ENCODE data around the gene RAB44. TPM values are rescaled to one million over a fixed set of nuclear protein-coding genes. Genes with fewer than 3 reads are reported as not detected.

The RAB44 gene
- total RNA-seq, 1 donor from 2014 or later = not detected

- Histone ChIP-seq H3K9ac (no peak overlapping the region), H3K79me2 (ENCODE audit: low read depth) (peaks cover 36% of the 10 kb centered on the region), H3F3A (ENCODE audit: low read depth) (peaks cover 39% of the 10 kb centered on the region), H2AFZ (replicated peaks) (no peak overlapping the region), H3K36me3 (no peaks in the 10 kb centered on the region), H3K4me2 (peak overlapping the region; percentile 86), H3K27me3 (peaks cover 25% of the 10 kb centered on the region), H3K9me3 (ENCODE audit: low read depth) (no peaks in the 10 kb centered on the region), H4K20me1 (ENCODE audit: low read depth) (peaks cover 29% of the 10 kb centered on the region), H3K27ac (no peak overlapping the region), H3K4me3 (no peak overlapping the region), H3K4me1 (peaks cover 32% of the 10 kb centered on the region)
- H3K4me1 Mint-ChIP-seq = peaks cover 23% of the 10 kb centered on the region
- H3K9me3 Mint-ChIP-seq = no peaks in the 10 kb centered on the region
- no peak for DNase-seq (ENCODE audit: low spot score)
- no peak overlapping the region for H3K27ac Mint-ChIP-seq
- TF ChIP-seq CTCF (IDR thresholded peaks at IDR 0.05) (no peak), EZH2 (IDR thresholded peaks at IDR 0.05) (no peak), EZH2phosphoT487 (IDR thresholded peaks at IDR 0.05) (no peak)
- no peaks in the 10 kb centered on the region for H3K36me3 Mint-ChIP-seq
- no peak overlapping the region for H3K4me3 Mint-ChIP-seq
- H3K27me3 Mint-ChIP-seq (ENCODE audit: insufficient read depth, low read depth) = peaks cover 42% of the 10 kb centered on the region
These were observed 20.4 kb upstream of the RAB44 start for GRCh38 chr6:36677059-36677749.

GRCh38 chr6:36677753-36678487, 19.7 kb upstream of the RAB44 start:
- TF ChIP-seq EZH2 (IDR thresholded peaks at IDR 0.05) = no peak
- TF ChIP-seq EZH2phosphoT487 (IDR thresholded peaks at IDR 0.05) = no peak
- no peak for TF ChIP-seq CTCF (IDR thresholded peaks at IDR 0.05)
- H3K27ac Mint-ChIP-seq = no peak overlapping the region
- H3K4me3 Mint-ChIP-seq = peak overlapping the region; percentile 80
- no peaks in the 10 kb centered on the region for H3K9me3 Mint-ChIP-seq
- no peaks in the 10 kb centered on the region for H3K9me3 ChIP-seq (ENCODE audit: low read depth)
- peak overlapping the region; percentile 86 for H3K4me2 ChIP-seq
- H3K4me1 ChIP-seq = peaks cover 32% of the 10 kb centered on the region
- H3K9ac ChIP-seq = no peak overlapping the region
- H3F3A ChIP-seq (ENCODE audit: low read depth) = peaks cover 39% of the 10 kb centered on the region
- peaks cover 31% of the 10 kb centered on the region for H4K20me1 ChIP-seq (ENCODE audit: low read depth)
- no peak for DNase-seq (ENCODE audit: low spot score)
- peaks cover 21% of the 10 kb centered on the region for H3K4me1 Mint-ChIP-seq
- H2AFZ ChIP-seq (replicated peaks) = peak overlapping the region; percentile 58
- peaks cover 25% of the 10 kb centered on the region for H3K27me3 ChIP-seq
- H3K4me3 ChIP-seq = peak overlapping the region; percentile 65
- H3K27ac ChIP-seq = no peak overlapping the region
- peaks cover 42% of the 10 kb centered on the region for H3K27me3 Mint-ChIP-seq (ENCODE audit: insufficient read depth, low read depth)
- H3K79me2 ChIP-seq (ENCODE audit: low read depth) = peaks cover 41% of the 10 kb centered on the region
- H3K36me3 Mint-ChIP-seq = no peaks in the 10 kb centered on the region
- H3K36me3 ChIP-seq = no peaks in the 10 kb centered on the region

- peaks cover 25% of the 10 kb centered on the region for H3K27me3 ChIP-seq
- peaks cover 21% of the 10 kb centered on the region for H3K4me1 Mint-ChIP-seq
These were observed 19.1 kb upstream of the RAB44 start, which contains the start of gene CDKN1A for GRCh38 chr6:36678488-36679042. Gene CDKN1A (plus strand): TSS chr6:36678714. CDS start chr6:36684102, 5,388 bp downstream.

More at GRCh38 chr6:36678488-36679042, 19.1 kb upstream of the RAB44 start, which contains the start of gene CDKN1A:
- Mint-ChIP-seq H3K4me3 (peak within 1 kb of the TSS; percentile 83), H3K36me3 (no peaks in the 10 kb centered on the region), H3K27me3 (ENCODE audit: insufficient read depth, low read depth) (peaks cover 47% of the 10 kb centered on the region), H3K9me3 (no peaks in the 10 kb centered on the region), H3K27ac (no peak within 1 kb of the TSS)
- no peaks in the 10 kb centered on the region for H3K9me3 ChIP-seq (ENCODE audit: low read depth)
- H3K4me2 ChIP-seq = peak within 1 kb of the TSS; percentile 86
- peaks cover 47% of the 10 kb centered on the region for H3K79me2 ChIP-seq (ENCODE audit: low read depth)
- peaks cover 31% of the 10 kb centered on the region for H4K20me1 ChIP-seq (ENCODE audit: low read depth)
- H2AFZ ChIP-seq (replicated peaks) = peak within 1 kb of the TSS; percentile 58
- H3K4me1 ChIP-seq = peaks cover 32% of the 10 kb centered on the region
- peak; percentile 97 for DNase-seq (ENCODE audit: low spot score)
- peaks cover 39% of the 10 kb centered on the region for H3F3A ChIP-seq (ENCODE audit: low read depth)
- no peak within 1 kb of the TSS for H3K27ac ChIP-seq
- TF ChIP-seq EZH2 (IDR thresholded peaks at IDR 0.05) (no peak), EZH2phosphoT487 (IDR thresholded peaks at IDR 0.05) (no peak), CTCF (IDR thresholded peaks at IDR 0.05) (no peak)
- H3K36me3 ChIP-seq = no peaks in the 10 kb centered on the region
- H3K9ac ChIP-seq = no peak within 1 kb of the TSS
- H3K4me3 ChIP-seq = peak within 1 kb of the TSS; percentile 65
